ENCODE results near the gene MPPE1.
"Not testable (repeated sequence)": the region's sequence is repeated elsewhere in the genome, so short reads cannot be mapped to it uniquely, and the experiment has no call there.

MPPE1 gene

DNA sequence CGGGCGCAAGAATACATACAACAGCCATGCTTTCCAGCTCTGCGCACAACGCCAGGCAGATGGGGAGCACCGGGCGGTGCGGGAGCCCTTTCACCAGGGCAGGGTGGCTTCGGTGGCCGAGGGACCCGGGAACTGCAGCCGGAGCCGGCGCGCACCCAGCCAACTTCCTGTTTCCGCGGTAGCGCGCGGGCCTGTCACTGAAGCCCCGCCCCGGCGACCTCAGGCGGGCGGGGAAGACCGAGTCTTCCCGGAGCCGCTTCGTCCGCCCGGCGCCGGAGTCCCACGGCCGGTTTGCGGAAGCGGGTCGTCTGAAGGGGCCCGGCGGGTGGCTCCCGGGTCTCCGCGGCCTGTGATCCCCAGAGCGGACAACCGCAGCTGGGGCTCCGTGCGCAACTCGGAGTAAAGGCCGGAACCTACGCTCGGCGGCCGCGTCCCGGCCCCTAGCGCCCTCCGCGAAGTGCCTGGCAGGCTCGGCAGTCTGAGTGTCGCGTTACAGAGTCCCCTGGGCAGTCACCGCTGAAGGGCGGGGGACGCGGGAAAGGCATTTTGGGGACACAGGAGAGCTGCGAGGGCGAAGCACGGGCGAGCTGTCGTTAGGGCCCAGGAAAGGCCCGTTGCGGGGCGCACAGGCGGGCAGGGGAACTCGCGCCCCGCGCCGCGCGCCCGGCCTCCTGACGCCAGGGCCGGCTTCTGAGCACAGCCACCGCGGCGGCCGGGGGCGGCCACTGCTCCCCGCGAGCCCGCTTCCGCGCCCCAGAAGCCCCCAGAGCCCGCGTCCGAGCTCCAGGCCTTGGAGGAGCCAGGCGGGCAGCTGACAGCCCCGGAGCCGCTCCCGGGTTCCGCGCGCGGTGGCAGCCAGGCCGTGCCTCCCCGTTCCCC lies at the start of gene MPPE1:
Gene MPPE1, minus strand, starts transcription at position 136 of the 879 bp plus-strand sequence. CDS start 11,053 bp downstream, outside the sequence.
- peak; percentile 27 for DNase-seq

DNA sequence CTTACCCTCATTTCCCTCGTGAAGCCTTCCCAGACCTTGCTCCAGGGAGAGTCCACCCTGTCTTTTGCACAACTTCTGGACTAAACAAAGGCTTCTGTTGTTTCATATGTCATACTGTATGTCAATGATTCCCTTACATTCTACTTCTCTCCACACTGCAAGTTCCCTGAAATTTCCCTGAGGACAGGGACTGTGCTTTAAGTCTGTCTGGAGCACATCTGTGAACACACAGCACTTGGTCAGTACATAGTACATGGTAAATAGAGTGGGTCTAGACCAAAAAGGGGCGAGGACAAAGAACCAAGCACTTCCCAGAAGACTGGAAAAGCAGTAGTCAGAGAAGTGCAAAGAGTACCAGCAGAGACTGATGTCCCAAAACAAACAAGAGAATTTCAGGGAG lies 49.5 kb upstream of the MPPE1 start:
- no peak for DNase-seq

GRCh38 chr18:11956371-11957308 lies 48.5 kb upstream of the MPPE1 start:
- DNase-seq = no peak

- peak; percentile 76 for DNase-seq
Measured at GRCh38 chr18:11955239-11956029, 47.3 kb upstream of the MPPE1 start.

DNA sequence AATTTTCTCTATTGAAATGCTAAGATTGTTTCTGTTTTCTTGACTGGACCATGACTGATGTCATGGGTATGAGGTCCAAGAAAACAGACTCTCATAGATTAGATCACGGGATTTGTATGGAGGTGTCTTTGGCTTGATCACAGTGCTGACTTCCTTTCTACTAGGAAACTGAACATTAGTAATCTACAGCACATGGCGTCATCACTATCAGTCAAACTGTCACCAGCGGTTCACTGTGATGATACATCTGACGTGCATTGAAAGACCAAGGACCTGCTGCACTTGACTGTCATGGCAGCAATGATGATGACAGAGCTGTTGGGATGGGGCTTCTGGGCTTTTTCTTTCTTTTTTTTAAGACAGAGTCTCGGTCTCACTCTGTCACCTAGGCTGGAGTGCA lies 45.0 kb upstream of the MPPE1 start:
- no peak for DNase-seq

- DNase-seq = no peak
Measured at GRCh38 chr18:11951390-11951851, 43.3 kb upstream of the MPPE1 start.

GRCh38 chr18:11950824-11951223 lies 42.7 kb upstream of the MPPE1 start:
- DNase-seq = no peak

DNA sequence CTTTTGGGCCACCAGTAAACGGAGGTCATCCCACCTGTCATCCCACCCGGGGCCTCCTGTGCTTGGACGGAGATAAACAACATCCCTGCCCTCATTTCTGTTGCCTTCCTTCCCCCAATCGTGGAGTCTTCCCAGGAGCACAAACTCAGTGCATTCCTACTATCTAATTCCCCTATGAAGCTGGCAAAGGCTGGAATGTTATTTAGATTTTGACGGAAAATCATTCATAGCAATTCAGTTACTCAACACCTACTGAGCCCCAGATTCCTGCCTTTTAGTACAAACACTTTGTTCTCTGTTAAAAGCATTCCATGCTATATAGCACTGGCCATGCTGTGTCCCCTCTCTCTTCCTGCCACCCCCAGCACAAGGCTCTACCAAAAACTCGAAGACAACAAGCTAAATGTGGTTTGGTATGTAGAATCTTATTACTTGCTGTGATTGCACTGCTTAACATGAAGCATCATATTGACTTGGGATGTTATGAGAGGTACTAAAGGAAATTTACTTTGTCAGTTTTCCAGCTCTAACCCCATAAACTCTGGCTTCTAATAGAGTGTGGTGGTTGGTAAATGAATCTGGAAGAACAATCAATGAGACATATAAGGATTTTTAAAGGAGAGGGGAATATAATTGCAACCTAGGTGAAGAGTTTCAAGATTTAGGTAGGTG lies 40.9 kb upstream of the MPPE1 start:
- no peak for DNase-seq

GRCh38 chr18:11947214-11948191 lies 39.4 kb upstream of the MPPE1 start:
- peak; percentile 59 for DNase-seq

- DNase-seq = no peak
Measured at GRCh38 chr18:11946756-11947155, 38.6 kb upstream of the MPPE1 start.

- not testable (repeated sequence) for DNase-seq
Measured at GRCh38 chr18:11945834-11946659, 37.9 kb upstream of the MPPE1 start.

GRCh38 chr18:11944786-11945185 lies 36.7 kb upstream of the MPPE1 start:
- no peak for DNase-seq

DNA sequence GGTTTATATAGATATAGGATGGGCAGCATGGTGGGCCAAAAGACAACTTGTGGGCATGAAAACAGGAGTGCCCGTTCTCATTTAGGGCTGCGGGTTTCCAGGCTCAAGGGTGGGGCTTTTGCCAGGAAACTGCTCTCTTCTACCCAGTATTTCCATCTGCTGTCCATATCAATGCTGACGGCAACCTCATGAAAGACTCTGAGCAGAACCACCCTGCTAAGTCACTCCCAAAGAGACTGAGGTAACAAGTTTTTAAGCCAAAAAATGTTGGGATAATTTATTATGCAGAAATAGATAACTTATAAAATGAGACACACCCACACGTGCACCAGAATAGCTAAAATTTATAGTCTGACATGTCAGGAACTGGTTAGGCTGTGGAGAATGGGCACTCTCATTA lies 36.1 kb upstream of the MPPE1 start:
- DNase-seq = no peak

GRCh38 chr18:11943551-11943950 lies 35.4 kb upstream of the MPPE1 start:
- no peak for DNase-seq

- DNase-seq = no peak
Measured at GRCh38 chr18:11940956-11941355, 32.8 kb upstream of the MPPE1 start.

- peak; percentile 44 for DNase-seq
Measured at GRCh38 chr18:11937874-11938478, 29.9 kb upstream of the MPPE1 start.

DNA sequence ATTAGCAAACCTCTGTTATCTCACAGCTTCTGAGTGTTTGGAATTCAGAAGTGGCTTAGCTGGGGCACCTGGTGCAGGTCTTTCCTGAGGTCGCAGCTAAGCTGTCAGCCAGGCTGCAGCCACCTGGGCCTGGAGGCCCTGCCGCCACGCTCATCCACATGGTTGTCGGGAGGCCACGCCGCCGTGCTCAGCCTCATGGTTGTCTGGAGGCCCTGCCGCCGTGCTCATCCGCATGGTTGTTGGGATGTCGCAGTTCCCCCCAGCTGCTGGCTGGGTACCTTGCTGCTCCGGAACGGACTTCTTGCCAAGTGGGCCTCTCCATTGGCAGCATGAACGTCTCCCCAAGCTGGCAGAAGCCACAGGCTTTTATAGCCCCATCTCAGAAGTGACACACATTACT lies 24.3 kb upstream of the MPPE1 start:
- no peak for DNase-seq

DNA sequence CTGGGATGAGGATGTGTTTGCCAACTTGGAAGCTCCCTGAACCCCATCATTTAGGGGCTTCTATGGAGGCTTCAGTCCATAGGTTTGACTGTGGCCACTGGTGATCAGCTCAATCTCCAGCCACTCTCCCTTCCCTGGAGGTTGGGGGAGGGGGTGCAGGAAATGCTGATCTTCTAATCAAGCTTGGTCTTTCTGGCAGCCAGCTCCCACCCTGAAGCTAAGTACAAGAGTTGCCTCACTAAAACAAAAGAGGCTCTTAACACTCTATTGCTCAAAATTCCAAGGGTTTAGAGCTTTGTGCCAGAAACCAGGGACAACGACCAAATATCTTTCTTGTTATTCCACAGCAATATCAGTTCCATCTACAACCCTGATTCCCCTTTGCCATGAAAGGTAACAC lies 19.4 kb upstream of the MPPE1 start:
- no peak for DNase-seq

DNA sequence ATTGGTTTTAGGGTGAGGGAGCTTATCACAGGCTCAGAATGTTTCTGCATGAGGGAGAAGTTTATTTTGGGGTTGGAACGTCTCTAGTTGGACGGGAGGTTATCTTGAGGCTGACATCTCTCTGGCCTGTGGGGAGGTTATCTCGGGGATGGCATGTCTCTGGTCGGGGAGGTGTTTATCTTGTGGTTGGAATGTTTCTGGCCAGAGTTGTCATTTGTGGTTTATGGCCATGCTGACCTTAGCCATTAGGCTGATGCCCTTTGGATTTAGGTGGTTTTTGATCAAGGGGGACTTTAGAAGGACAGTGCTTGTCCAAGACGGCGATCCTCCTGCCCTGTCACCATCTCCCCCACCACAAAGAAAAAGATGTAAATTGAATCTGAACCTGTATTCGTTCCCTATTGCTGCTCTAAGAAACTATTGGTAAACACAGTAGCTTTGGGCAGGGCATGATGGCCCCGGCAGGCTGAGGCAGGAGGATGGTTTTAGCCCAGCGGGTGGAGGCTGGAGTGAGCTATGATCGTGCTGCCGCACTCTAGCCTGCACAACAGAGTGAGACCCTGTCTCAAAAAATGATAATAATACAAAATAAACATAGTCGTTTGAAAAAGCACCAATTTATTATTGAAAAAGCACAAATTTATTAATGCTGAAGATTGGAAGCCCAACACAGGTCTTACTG lies 17.8 kb upstream of the MPPE1 start:
- no peak for DNase-seq
